ENCODE results near the gene ARHGAP31. TPM values are rescaled to one million over a fixed set of nuclear protein-coding genes. Genes with fewer than 3 reads are reported as not detected.

ARHGAP31 gene
- total and polyA plus RNA-seq, 2 of the 8 experiments (the other 6 are each of a cell fraction or from before 2014, with no cell fraction given), result 1.1 to 7.6 TPM

GRCh38 chr3:119378259-119378803, 84.1 kb downstream of the ARHGAP31 start (continued):
- no peak for TF ChIP-seq CHD7 (IDR thresholded peaks at IDR 0.05; ENCODE audit: insufficient replicate concordance, low read length)
- TF ChIP-seq JUND (IDR thresholded peaks at IDR 0.05; ENCODE audit: low read length), result no peak
- TF ChIP-seq FOSL1 (IDR thresholded peaks at IDR 0.05; ENCODE audit: insufficient read depth, low read depth, low read length), result no peak
- TF ChIP-seq SP2 (IDR thresholded peaks at IDR 0.05; ENCODE audit: low read length), result no peak
- TF ChIP-seq RFX5 (IDR thresholded peaks at IDR 0.05; ENCODE audit: borderline replicate concordance, low read depth, low read length), result no peak
- no peak for TF ChIP-seq KDM4A (IDR thresholded peaks at IDR 0.05; ENCODE audit: low read depth, low read length, severe bottlenecking)
- no peak for TF ChIP-seq SIRT6 (IDR thresholded peaks at IDR 0.05; ENCODE audit: low read length)
- TF ChIP-seq ASH2L (IDR thresholded peaks at IDR 0.05; ENCODE audit: low read length), result no peak
- no peak for TF ChIP-seq USF2 (IDR thresholded peaks at IDR 0.05; ENCODE audit: low read length)
- no peak for TF ChIP-seq TAF1 (IDR thresholded peaks at IDR 0.05; ENCODE audit: low read depth, low read length)
- TF ChIP-seq GABPA (IDR thresholded peaks at IDR 0.05; ENCODE audit: borderline replicate concordance, insufficient read depth, low read length), result no peak

Measured in H1 (cell line).